Activated CD8-positive, alpha-beta memory T cell treated with anti-CD3 and anti-CD28 coated beads for 48 hours (primary cell): Measurements from ENCODE around the gene MRFAP1.
A peak's percentile ranks its signal among the peaks of the same experiment; 100 is the strongest.
"Not testable (repeated sequence)": the region's sequence is repeated elsewhere in the genome, so short reads cannot be mapped to it uniquely, and the experiment has no call there.

Experiments
- DNase-seq, 3 experiments: peaks; one replicate each; pipeline ENCODE4 v3.0.0-alpha.2; 2020; ENCODE audit warnings: low read depth in 2 of 3, low spot score in 2 of 3

The MRFAP1 gene

DNA sequence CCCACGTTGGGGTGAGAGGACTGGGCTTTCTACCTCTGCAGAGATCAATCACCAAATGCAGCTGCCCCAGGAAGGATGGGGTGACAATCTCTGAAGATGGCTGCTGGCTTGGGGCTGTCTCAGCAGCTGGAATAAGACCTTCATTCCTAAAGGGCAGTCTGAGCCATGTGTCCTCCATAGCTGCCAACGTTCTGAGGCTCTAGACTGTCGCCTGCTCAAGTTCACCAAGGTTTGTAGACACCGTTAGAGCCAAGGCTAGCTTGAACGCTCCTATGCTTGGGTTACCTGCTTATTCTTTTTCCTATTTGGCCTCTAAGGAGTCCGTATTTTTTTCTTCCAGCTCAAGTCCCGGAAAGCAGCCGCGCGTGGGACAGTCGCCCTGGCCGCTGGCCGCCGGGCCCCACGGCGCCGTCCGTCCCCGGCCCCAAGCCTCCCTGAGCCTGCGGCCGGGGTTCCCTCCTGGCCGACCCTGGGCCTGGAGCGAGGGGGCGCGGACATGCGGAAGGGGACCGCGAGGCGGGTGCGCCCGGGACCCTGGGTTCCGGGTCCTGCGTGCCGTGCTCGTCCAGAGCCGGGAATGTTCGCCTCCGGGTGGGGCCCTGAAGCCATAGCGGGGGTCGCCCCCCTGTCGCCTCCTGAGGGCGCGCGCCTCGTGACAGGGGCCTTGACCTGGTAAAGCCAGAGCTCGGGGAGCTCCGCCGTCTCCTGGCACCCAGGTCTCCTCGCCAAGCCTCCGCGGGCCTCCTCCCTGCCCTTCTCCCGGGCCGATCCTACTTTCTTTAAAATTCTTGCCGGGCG, 23.3 kb downstream of the MRFAP1 start:
- DNase-seq, result no peak

DNA sequence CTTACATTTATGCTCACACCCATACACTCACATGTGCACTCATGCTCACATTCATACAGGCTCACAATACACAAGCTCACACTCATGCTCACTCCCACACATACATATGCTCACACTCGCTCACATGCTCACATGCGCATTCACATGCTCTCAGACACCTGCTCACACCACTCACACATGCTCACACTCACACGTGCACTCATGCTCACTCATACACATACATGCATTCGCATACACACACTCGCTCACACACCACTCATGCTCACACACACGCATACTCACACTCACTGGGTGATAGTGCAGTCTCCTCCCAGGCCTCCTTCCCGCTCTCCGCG, 24.8 kb downstream of the MRFAP1 start:
- DNase-seq, result no peak

- DNase-seq, result no peak
These were observed 27.9 kb downstream of the MRFAP1 start for GRCh38 chr4:6668391-6668790.

GRCh38 chr4:6671648-6672047, 31.2 kb downstream of the MRFAP1 start:
- DNase-seq, result no peak

DNA sequence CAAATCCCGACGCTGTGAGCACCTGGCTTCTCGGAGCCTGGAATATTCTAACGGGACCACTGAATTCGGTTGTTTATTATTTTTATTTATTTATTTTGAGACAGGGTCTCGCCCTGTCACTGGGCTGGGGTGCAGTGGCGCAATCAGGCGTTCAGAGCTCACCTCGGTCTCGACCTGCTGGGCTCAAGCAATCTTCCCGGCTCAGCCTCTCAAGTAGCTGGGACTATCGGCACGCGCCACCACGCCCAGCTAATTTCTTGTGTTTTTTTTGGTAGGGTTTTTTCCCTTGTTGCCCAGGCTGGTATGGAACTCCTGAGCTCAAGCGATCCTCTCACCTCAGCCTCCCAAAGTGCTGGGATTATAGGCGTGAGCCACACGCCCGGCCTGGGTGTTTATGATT, 31.6 kb downstream of the MRFAP1 start:
- DNase-seq, result no peak

GRCh38 chr4:6672541-6673190, 32.2 kb downstream of the MRFAP1 start:
- DNase-seq, result not testable (repeated sequence)

GRCh38 chr4:6673191-6673659, 32.7 kb downstream of the MRFAP1 start:
- not testable (repeated sequence) for DNase-seq

DNA sequence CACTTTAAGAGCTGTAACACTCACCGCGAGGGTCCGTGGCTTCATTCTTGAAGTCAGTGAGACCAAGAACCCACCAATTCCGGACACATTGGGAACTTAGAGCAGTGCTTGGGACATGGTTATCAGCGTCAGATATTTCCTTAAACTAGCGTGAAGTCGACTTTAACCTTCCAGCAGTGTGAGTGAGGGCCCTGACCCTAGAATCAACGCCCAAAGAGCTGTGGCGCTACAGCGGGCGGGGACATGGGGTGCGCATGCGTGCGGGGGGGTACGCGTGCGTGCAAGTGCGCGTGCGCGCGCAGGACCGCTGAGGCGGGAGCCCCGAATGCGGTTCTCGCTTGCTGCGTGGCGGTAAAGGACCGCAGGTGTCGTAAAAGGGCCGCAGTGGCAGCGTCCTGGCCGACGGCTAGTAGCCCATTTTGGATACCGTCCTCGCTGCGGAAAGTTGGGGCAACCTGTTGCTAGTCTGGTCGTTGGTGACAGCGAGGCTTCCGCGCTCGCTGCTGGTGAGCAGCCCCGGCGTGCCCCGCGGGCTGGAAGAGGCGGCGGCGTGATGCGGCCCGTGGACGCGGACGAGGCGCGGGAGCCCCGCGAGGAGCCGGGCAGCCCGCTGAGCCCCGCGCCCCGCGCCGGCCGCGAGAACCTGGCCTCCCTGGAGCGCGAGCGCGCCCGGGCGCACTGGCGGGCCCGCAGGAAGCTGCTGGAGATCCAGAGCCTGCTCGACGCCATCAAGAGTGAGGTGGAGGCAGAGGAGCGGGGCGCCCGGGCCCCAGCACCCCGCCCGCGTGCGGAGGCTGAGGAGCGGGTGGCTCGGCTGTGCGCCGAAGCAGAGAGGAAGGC, 33.4 kb downstream of the MRFAP1 start:
- DNase-seq, result peak; percentile 64 to 85 (median 83)

DNA sequence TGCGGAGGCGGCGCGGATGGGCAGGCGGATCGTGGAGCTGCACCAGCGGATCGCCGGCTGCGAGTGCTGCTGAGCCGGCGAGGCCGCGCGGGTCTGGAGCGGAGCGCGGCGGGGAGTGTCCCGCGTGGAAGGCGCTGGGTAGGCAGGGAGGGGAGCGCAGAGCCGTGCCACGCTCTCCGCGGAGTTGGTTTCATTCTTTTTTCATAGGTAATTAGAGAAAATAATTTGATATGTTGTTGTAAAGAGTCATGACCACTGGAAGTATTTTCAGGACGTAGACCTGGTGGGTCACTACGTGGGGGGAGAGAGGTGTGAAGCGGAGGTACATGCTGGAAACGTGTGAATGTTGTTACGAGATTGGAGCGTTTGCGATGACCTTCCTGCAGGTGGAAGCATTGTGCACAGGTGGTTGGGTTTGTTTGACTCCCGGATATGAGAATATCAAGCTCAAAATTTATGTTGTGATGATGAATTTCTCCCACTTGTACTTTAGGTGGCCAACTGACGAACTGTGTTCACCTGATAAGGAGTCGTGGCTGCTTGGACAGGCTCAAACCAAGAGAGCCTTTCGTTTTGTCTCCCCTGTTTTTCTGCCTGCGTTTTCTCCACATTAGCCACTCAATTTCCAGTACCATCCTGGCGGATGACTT, 34.1 kb downstream of the MRFAP1 start:
- DNase-seq, result no peak

- DNase-seq, result no peak
These were observed 36.5 kb downstream of the MRFAP1 start for GRCh38 chr4:6676722-6677558.

DNA sequence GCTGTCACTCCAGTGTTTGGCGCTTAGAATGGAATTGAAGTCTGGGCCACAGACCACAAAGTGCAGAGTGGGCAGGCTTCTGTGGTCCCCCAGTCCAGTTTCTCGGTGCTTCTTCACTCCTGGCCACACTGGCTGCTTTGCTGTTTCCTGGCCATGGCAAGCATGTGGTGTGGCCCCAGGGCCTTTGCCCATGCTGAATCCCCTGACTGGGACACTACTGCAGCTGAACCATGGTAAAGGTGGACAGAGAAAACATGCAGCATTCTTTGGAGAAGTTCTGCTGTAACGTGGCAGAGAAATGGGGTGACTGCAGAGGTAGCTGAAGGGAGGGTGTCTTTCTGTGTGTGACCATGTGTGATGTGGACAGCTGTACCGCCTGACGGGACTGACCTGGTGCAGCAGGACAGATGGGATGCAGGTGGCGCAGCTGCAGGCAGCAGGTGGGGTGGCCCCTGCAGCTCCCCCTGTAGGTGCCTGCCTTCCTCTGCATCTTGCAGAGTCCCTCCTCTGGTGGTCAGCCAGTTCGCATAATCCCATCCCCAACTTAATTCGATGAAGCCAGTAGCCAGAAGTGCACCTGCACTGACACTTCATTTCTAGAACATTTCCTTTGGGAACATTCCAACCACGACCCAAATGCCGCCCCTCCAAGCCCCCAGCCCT, 40.0 kb downstream of the MRFAP1 start:
- no peak for DNase-seq

GRCh38 chr4:6681191-6681590, 40.7 kb downstream of the MRFAP1 start:
- no peak for DNase-seq

- no peak for DNase-seq
These were observed 42.5 kb downstream of the MRFAP1 start for GRCh38 chr4:6682862-6683590.

DNA sequence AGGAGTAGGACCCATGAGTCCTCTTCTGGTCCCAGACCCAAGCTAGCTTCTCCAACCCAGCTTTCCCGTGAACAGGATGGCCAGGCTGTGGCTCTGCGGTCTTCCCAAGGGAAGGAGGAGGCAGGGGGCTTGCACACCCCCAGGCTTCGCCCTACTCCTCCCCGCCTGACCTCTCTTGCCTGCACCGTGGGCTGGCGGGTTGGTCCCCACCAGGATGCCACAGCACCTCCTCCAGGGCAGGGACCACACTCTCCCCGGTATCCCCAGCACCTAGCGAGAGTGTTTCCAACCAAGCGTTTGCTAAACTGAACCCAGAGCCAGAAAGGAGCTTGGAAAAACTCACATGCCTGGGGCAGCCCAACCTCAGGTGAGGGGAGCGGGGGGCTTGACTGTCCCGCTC, 44.2 kb downstream of the MRFAP1 start:
- DNase-seq, result no peak

DNA sequence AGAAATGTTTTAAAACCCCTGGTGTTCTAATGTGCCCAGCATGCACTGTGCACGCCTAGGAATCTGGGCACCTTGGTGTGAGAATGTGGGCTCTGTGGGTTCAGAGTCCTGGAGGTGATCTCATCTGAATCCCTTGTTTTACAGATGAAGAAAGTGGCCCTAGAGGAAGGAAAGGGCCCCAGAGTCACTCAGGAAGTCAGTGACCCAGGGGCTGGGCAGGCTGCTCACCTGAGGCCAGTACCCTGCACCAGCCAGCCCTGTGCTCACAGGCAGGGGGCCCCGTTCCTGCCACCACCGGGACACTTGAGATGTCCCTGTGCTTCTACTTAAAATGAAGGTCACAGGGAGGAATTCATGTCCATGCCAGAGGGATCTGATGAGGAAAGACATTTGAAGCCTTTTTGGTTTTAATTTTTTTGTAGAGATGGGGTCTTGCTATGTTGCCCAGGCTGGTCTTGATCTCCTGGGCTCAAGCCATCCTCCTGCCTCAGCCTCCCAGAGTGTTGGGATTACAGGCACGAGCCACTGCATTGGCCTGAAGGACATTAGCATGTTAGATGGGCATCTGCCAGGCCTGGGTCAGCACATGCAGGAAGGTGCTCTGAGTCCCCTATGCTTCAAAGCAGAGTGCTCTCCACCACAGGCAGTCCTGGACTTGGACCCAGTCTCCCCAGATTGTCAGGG, 45.8 kb downstream of the MRFAP1 start:
- no peak for DNase-seq

DNA sequence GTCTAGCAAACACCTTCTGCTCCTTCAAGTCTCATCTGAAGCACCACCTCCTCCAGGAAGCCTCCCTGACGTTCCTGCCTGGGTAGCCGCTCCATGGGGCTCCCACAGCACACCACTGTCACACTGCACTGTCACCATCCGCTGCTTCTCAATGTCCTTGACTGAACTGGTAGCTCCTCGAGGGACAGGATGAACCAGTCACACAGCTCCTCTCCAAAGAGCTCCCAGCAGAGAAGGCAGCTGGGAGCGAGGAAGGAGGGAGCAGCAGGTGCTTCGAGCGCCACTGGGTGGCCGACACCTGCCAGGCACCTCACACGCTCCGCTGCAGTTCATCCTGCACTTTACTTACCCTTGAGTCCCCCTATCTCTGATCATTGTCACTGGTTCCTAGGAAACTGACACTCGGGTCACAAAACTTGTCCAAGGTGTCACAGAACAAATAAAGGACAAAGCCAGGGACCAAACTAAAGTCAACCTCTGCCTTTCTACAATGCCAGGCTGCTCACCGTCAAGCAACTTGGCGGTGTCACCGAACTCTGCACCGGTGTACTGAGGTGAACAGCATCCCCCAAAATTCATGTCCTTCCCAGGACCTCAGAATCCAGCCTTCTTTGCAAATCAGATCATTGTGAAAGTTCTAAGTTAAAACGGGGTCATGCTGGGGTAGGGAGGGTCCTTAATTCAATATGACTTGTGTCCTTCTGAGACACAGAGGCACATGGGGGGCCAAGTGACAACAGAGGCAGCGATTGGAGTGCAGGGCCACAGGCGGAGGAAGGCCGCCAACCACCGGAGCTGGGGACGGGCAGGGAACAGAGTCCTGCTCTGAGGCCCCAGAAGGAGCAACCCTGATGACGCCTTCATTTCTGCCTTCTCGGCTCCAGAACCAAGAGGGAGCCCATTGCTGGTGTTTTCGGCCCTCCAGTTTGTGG, 47.7 kb downstream of the MRFAP1 start:
- DNase-seq, result no peak

DNA sequence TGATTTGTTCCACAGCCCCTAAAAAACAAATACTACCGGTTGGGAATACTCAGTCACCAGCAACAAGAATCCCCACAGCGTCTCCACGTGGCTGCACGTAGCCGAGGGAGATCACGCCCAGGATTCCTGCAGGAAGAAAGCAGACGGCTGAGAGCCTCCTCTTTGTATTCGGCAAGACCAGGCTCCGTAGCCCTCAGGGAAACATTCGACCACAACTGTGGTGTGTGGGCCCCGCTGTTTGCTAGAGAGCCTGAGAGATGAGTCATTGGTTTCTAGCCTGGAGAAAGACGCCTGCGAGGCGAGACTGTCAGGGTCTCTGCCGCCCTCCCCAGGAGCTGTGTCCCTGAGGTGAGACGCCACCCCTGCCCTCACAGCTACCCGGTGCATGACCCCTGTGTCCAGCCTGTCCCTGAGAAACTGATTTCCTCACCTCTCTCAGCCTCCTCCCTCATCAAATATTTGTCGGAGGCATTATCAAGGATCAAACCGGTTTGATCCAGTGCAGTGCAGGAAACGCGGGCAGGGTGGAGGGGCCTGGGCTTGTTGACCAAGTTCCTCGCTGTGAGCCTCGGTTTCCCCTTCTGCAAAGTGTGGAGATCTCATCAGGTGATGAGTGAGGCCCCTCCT, 48.5 kb downstream of the MRFAP1 start:
- peak in 2 of 3 experiments; percentile 48 to 60 for DNase-seq
